ENCODE data around the gene CNGA3.
A peak's percentile ranks its signal among the peaks of the same experiment; 100 is the strongest.
"Not testable (repeated sequence)": the region's sequence is repeated elsewhere in the genome, so short reads cannot be mapped to it uniquely, and the experiment has no call there.

Gene CNGA3

DNA sequence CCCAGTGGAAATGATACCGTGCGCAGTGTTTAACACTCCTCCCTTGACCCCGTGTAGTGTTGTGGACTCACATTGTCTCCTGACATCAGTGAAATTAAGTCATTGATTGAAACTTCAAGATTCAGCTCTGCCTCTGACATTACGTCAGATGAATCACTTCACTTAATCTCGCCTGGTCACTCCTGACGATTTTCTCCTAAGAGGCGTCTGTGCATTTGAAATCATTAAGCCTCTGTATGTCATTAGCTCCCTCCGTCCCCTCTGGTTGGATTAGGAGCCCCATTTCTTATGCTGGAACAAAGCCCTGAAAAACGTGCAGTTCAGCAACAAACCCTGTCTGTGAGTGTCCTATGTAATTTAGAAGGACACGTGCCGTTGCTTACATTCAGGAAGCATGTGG, 36.7 kb upstream of the CNGA3 start:
- WGBS (ENCODE audit: insufficient coverage, insufficient read length), result no CpG with 5 or more reads among the region's 11 CpGs
- no peaks in the 10 kb centered on the region for H3K36me3 ChIP-seq (ENCODE audit: control insufficient read depth, insufficient read depth, low read length)

DNA sequence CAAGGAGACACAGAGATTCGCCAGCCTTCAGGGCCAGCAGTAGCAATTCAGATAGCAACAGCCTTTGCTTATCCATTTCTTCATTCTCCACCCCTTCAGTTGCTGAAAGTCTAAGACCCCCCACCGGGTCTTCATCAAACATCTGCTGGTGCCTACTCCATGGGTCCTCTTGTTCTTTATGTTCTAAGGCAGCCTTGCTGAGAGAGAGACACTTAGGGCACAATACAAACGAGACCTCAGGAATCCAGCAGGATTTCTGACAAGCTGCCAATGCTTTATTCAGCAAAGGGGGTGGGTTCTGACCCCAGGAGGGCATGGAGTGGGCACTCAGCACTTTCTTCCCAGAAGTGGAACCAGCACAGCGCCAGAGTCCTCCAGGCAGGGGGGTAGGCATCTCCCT, 36.2 kb upstream of the CNGA3 start:
- no peak for DNase-seq (ENCODE audit: low read depth, low spot score)
- H3K9me3 ChIP-seq (ENCODE audit: control insufficient read depth, insufficient read depth, low read length), result no peaks in the 10 kb centered on the region
- no CpG with 5 or more reads among the region's 4 CpGs for WGBS (ENCODE audit: insufficient coverage, insufficient read length)
- no peaks in the 10 kb centered on the region for H3K36me3 ChIP-seq (ENCODE audit: control insufficient read depth, insufficient read depth, low read length)
- no peak overlapping the region for H3K4me3 ChIP-seq (ENCODE audit: low read length)
- H3K27ac ChIP-seq (ENCODE audit: low read length), result no peak overlapping the region
- H3K4me1 ChIP-seq (ENCODE audit: control insufficient read depth, insufficient read depth, low read length), result 0 out of 2 replicates have a peak, but pooled peaks cover 2% of the 10 kb centered on the region
- no peaks in the 10 kb centered on the region for H3K27me3 ChIP-seq (ENCODE audit: control insufficient read depth, insufficient read depth, low read length)

More for the DNA sequence above, 36.7 kb upstream of the CNGA3 start:
- Histone ChIP-seq H3K27ac (ENCODE audit: low read length) (no peak overlapping the region), H3K4me1 (ENCODE audit: control insufficient read depth, insufficient read depth, low read length) (0 out of 2 replicates have a peak, but pooled peaks cover 2% of the 10 kb centered on the region), H3K9me3 (ENCODE audit: control insufficient read depth, insufficient read depth, low read length) (no peaks in the 10 kb centered on the region), H3K27me3 (ENCODE audit: control insufficient read depth, insufficient read depth, low read length) (no peaks in the 10 kb centered on the region), H3K4me3 (ENCODE audit: low read length) (no peak overlapping the region)
- DNase-seq (ENCODE audit: low read depth, low spot score), result no peak

DNA sequence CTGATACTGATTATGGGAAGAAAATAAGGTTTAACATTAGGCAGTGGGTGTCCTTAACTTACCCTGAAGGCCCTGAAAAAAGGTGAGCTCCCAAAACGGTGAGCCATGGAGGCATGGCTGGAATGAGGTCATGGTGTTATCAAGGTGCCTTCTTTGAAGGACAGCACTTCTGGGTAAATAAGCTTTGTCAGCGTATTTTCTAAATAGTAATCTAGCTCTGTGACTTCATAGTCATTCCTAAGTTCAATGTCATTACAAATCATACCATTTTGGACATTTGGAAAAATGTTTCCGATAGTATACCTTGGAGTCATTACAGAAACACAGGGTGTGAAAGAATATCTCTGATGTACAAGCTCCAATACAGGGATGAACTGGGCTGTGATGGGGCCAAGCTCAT, 35.2 kb upstream of the CNGA3 start:
- H3K27me3 ChIP-seq (ENCODE audit: control insufficient read depth, insufficient read depth, low read length), result no peaks in the 10 kb centered on the region
- no peak for DNase-seq (ENCODE audit: low read depth, low spot score)
- H3K9me3 ChIP-seq (ENCODE audit: control insufficient read depth, insufficient read depth, low read length), result no peaks in the 10 kb centered on the region
- H3K4me3 ChIP-seq (ENCODE audit: low read length), result no peak overlapping the region
- no peaks in the 10 kb centered on the region for H3K36me3 ChIP-seq (ENCODE audit: control insufficient read depth, insufficient read depth, low read length)
- WGBS (ENCODE audit: insufficient coverage, insufficient read length), result no CpG with 5 or more reads among the region's 3 CpGs
- 0 out of 2 replicates have a peak, but pooled peaks cover 2% of the 10 kb centered on the region for H3K4me1 ChIP-seq (ENCODE audit: control insufficient read depth, insufficient read depth, low read length)
- no peak overlapping the region for H3K27ac ChIP-seq (ENCODE audit: low read length)

DNA sequence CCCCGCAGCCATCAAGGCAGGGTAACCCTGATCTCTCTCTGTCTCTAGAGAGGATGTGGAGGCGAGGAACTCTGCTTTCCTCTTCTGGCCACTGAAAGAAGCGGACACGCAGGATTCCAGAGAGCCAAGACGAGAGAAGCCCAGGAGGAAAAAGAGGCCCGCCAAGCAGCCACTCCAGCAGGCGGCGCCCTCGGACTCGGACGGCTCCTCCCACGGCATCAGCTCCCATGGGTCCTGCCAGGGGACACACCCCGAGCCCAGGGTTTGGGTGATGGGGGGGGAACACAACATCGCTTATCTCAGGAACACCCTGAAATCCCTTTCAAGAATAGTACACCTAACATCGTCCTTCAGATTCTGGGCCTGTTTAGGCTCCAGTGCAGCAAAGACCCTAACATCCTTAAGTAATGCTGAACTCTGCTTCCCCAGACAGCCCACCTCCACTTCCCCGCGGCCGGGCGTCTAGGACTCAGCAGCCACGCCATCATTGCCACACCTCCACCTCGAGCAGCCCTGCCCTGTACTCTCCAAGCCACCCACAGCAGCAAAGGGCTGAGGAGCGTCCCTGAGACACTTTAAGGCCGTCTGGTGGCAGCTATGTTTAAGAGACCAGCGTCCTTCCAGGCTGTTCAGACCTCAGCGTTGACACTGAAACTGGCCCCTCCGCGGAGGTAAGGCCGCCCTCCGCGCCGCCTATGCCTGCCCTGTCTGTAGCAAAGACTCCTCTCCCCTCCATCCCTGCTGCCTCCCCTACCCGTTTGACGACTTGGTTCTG, 34.3 kb upstream of the CNGA3 start:
- H3K9me3 ChIP-seq (ENCODE audit: control insufficient read depth, insufficient read depth, low read length), result no peaks in the 10 kb centered on the region
- H3K27ac ChIP-seq (ENCODE audit: low read length), result no peak overlapping the region
- peak; percentile 18 for DNase-seq (ENCODE audit: low read depth, low spot score)
- 0 out of 2 replicates have a peak, but pooled peaks cover 2% of the 10 kb centered on the region for H3K4me1 ChIP-seq (ENCODE audit: control insufficient read depth, insufficient read depth, low read length)
- no peaks in the 10 kb centered on the region for H3K36me3 ChIP-seq (ENCODE audit: control insufficient read depth, insufficient read depth, low read length)
- H3K4me3 ChIP-seq (ENCODE audit: low read length), result no peak overlapping the region
- no CpG with 5 or more reads among the region's 33 CpGs for WGBS (ENCODE audit: insufficient coverage, insufficient read length)
- H3K27me3 ChIP-seq (ENCODE audit: control insufficient read depth, insufficient read depth, low read length), result no peaks in the 10 kb centered on the region

DNA sequence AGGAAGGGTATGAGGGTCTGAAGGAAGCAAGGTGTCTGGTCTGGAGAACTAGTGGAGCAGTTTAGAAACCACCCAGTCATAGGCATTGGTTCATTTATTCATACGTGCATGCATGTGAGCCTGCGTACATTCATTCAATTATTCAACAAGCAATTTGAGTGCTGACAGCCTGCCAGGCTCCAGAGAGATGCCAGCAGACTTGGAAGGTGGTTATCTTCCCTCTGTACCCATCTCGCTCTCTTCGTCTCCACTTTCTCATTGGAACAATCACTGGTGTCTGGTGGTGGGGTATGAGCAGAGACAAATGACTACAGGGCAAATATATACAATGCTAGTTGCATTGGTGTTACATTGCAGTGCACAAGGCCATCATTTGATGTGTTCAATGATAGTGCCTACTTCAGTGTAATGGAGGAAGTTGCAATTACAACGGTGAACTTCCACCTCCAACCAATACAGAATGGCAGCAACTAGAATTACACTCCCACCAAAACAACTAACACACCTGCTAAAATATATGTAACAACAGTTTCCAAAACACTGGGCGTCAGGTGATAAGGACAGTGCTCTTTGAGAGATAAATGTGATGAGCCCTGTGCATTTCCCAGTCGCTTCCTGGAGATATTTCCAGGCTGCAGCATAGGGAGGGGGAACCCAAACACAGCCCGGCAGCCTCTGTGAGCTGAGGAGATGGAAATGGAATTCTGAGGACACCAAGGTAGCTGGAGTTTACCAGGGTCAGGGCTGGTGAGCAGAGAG, 32.6 kb upstream of the CNGA3 start:
- H3K27ac ChIP-seq (ENCODE audit: low read length), result no peak overlapping the region
- no peak overlapping the region for H3K4me3 ChIP-seq (ENCODE audit: low read length)
- DNase-seq (ENCODE audit: low read depth, low spot score), result no peak
- no CpG with 5 or more reads among the region's 8 CpGs for WGBS (ENCODE audit: insufficient coverage, insufficient read length)
- no peaks in the 10 kb centered on the region for H3K27me3 ChIP-seq (ENCODE audit: control insufficient read depth, insufficient read depth, low read length)
- H3K4me1 ChIP-seq (ENCODE audit: control insufficient read depth, insufficient read depth, low read length), result 0 out of 2 replicates have a peak, but pooled peaks cover 2% of the 10 kb centered on the region
- no peaks in the 10 kb centered on the region for H3K36me3 ChIP-seq (ENCODE audit: control insufficient read depth, insufficient read depth, low read length)
- H3K9me3 ChIP-seq (ENCODE audit: control insufficient read depth, insufficient read depth, low read length), result no peaks in the 10 kb centered on the region

DNA sequence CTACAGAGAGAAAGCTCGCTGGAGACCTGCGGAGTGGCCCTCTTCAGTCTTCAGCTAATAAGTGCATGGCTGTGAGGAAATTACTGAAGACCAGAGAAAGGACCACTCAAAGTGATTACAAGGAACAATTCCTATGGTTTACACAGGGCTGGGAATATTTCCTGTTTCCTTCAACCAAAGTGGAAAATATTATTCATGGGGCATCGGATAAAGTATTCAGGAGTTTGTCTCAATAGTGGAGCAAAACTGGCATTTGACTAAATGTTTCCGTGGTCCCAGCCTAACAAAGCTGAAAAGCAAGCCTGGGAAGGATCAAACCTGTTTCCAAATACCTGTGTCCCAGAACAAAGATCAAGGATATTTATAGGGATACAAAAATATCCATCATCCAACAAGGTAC, 32.0 kb upstream of the CNGA3 start:
- H3K36me3 ChIP-seq (ENCODE audit: control insufficient read depth, insufficient read depth, low read length), result no peaks in the 10 kb centered on the region
- no peak for DNase-seq (ENCODE audit: low read depth, low spot score)
- 0 out of 2 replicates have a peak, but pooled peaks cover 2% of the 10 kb centered on the region for H3K4me1 ChIP-seq (ENCODE audit: control insufficient read depth, insufficient read depth, low read length)
- H3K27me3 ChIP-seq (ENCODE audit: control insufficient read depth, insufficient read depth, low read length), result no peaks in the 10 kb centered on the region
- H3K4me3 ChIP-seq (ENCODE audit: low read length), result no peak overlapping the region
- no peaks in the 10 kb centered on the region for H3K9me3 ChIP-seq (ENCODE audit: control insufficient read depth, insufficient read depth, low read length)
- no CpG with 5 or more reads among the region's 4 CpGs for WGBS (ENCODE audit: insufficient coverage, insufficient read length)
- H3K27ac ChIP-seq (ENCODE audit: low read length), result no peak overlapping the region

DNA sequence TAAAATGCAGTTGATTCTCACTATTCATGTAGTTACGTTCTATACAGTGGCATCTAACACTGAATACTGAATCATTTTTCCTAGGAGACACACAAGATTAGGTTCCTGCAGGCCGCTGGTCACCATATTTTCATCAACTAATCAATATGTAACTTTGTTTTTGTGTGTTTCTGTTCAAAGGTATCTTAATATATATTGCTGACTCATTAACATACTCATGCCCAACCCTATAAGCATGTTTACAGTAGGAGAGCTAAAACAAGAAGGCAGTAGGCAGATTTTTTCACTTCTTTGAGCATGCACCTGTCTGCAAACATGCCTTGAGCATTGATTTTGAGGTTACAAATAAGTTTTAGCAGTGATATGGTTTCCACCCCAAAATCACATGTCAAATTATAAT, 30.3 kb upstream of the CNGA3 start:
- Histone ChIP-seq H3K27me3 (ENCODE audit: control insufficient read depth, insufficient read depth, low read length) (no peaks in the 10 kb centered on the region), H3K4me3 (ENCODE audit: low read length) (no peak overlapping the region), H3K36me3 (ENCODE audit: control insufficient read depth, insufficient read depth, low read length) (no peaks in the 10 kb centered on the region), H3K4me1 (ENCODE audit: control insufficient read depth, insufficient read depth, low read length) (0 out of 2 replicates have a peak, but pooled peaks cover 2% of the 10 kb centered on the region), H3K9me3 (ENCODE audit: control insufficient read depth, insufficient read depth, low read length) (no peaks in the 10 kb centered on the region; the same call in 1 of the 2 replicates), H3K27ac (ENCODE audit: low read length) (no peak overlapping the region)
- DNase-seq (ENCODE audit: low read depth, low spot score), result no peak
- no CpG with 5 or more reads among the region's 2 CpGs for WGBS (ENCODE audit: insufficient coverage, insufficient read length)

DNA sequence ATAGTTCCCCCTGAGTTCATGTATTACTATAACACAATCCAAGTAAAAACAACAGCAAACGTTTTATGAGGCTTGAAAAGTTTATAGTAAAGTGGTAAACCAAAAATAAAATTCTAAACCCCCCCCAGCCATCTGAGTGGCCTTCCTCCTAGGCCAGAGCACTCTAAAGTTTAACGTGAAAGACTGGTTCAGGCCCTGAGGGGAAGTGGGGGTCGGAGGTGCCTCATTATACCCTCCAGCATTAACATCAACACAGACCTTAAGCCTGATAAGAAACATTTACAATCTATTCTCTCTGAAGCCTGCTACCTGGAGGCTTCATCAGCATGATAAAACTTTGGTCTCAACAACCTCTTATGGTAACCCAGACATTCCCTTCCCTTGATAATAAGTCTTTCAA, 29.0 kb upstream of the CNGA3 start:
- WGBS (ENCODE audit: insufficient coverage, insufficient read length), result no CpG with 5 or more reads among the region's 3 CpGs
- Histone ChIP-seq H3K9me3 (ENCODE audit: control insufficient read depth, insufficient read depth, low read length) (no peaks in the 10 kb centered on the region; the same call in 1 of the 2 replicates), H3K4me1 (ENCODE audit: control insufficient read depth, insufficient read depth, low read length) (0 out of 2 replicates have a peak, but pooled peaks cover under 1% of the 10 kb centered on the region), H3K4me3 (ENCODE audit: low read length) (no peak overlapping the region), H3K27me3 (ENCODE audit: control insufficient read depth, insufficient read depth, low read length) (no peaks in the 10 kb centered on the region), H3K36me3 (ENCODE audit: control insufficient read depth, insufficient read depth, low read length) (no peaks in the 10 kb centered on the region), H3K27ac (ENCODE audit: low read length) (no peak overlapping the region)
- DNase-seq (ENCODE audit: low read depth, low spot score), result no peak

DNA sequence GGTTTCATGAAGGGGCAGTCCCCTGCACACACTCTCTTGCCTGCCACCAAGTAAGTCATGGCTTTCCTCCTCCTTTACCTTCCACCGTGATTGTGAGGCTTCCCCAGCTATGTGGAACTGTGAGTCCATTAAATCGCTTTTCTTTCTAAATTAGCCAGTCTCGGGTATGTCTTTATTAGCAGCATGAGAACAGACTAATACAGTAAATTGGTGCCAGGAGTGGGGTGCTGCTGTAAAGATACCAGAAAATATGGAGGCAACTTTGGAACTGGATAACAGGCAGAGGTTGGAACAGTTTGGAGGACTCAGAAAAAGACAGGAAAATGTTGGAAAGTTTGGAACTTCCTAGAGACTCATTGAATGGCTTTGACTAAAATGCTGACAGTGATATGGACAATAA, 26.1 kb upstream of the CNGA3 start:
- not testable (repeated sequence) for H3K4me3 ChIP-seq (ENCODE audit: low read length); H3K4me1 ChIP-seq (ENCODE audit: control insufficient read depth, insufficient read depth, low read length); DNase-seq (ENCODE audit: low read depth, low spot score); H3K27ac ChIP-seq (ENCODE audit: low read length); H3K27me3 ChIP-seq (ENCODE audit: control insufficient read depth, insufficient read depth, low read length); H3K9me3 ChIP-seq (ENCODE audit: control insufficient read depth, insufficient read depth, low read length); H3K36me3 ChIP-seq (ENCODE audit: control insufficient read depth, insufficient read depth, low read length)
- WGBS (ENCODE audit: insufficient coverage, insufficient read length), result no CpG with 5 or more reads among the region's 3 CpGs

DNA sequence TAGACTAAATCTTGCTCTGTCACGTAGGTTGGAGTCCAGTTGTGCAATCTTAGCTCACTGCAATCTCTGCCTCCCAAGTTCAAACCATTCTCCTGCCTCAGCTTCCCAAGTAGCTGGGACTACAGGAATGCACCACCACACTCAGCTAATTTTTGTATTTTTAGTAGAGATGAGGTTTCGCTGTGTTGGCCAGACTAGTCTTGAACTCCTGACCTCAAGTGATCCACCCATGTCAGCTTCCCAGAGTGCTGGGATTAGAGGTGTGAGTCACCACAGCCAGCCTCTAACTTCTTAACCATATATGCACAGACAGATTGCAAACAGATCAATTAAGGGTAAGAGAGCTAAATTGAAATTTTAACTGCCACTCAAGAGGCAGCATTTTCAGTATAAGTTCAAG, 22.1 kb upstream of the CNGA3 start:
- Histone ChIP-seq H3K4me1 (ENCODE audit: control insufficient read depth, insufficient read depth, low read length) (no peaks in the 10 kb centered on the region), H3K4me3 (ENCODE audit: low read length) (no peak overlapping the region), H3K27ac (ENCODE audit: low read length) (no peak overlapping the region), H3K36me3 (ENCODE audit: control insufficient read depth, insufficient read depth, low read length) (no peaks in the 10 kb centered on the region), H3K27me3 (ENCODE audit: control insufficient read depth, insufficient read depth, low read length) (no peaks in the 10 kb centered on the region), H3K9me3 (ENCODE audit: control insufficient read depth, insufficient read depth, low read length) (peaks cover 1% of the 10 kb centered on the region; the same call in 1 of the 2 replicates)
- WGBS (ENCODE audit: insufficient coverage, insufficient read length), result no CpG with 5 or more reads among the region's 2 CpGs
- DNase-seq (ENCODE audit: low read depth, low spot score), result no peak

Data from iPS DF 6.9 (cell line).